ENCODE measurements around the gene FIBP. TPM values are rescaled to one million over a fixed set of nuclear protein-coding genes. Genes with fewer than 3 reads are reported as not detected.

The FIBP gene
- total RNA-seq = 122 and 222 TPM in 2 replicates

GRCh38 chr11:65888163-65888814, at the start of gene FIBP:
FIBP (minus strand) TSS chr11:65888471; CDS start chr11:65888418, 53 bp downstream.

DNA sequence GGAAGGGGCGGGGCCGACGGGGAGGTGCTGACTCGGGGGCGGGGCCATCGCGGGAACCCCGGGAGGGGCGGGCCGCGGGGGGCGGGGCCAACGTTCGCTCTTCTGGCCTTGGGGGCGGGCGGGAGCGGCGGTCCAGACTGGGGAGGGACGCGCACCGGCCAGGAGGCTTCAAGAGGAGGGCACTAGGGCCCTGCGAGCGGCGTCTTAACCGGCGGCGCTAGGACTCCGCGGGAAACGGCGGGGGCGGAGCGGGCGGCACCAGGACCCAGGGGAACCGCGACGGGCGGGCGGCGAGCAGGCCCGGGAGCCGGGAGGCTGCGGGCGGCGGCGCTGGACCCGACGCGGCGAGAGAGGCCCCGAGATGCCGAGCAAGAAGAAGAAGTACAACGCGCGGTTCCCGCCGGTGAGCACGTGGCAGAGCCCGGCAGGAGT, 30.9 kb upstream of the FIBP start, which contains the start of gene DRAP1:
TSS of gene DRAP1 (plus strand) at position 286 of the 432 bp plus-strand sequence. CDS start at position 362, 76 bp downstream.

GRCh38 chr11:65918211-65919140, 30.2 kb upstream of the FIBP start, which contains the start of gene C11orf68:
C11orf68 (minus strand) TSS chr11:65919062; CDS start chr11:65919031, 31 bp downstream.

DNA sequence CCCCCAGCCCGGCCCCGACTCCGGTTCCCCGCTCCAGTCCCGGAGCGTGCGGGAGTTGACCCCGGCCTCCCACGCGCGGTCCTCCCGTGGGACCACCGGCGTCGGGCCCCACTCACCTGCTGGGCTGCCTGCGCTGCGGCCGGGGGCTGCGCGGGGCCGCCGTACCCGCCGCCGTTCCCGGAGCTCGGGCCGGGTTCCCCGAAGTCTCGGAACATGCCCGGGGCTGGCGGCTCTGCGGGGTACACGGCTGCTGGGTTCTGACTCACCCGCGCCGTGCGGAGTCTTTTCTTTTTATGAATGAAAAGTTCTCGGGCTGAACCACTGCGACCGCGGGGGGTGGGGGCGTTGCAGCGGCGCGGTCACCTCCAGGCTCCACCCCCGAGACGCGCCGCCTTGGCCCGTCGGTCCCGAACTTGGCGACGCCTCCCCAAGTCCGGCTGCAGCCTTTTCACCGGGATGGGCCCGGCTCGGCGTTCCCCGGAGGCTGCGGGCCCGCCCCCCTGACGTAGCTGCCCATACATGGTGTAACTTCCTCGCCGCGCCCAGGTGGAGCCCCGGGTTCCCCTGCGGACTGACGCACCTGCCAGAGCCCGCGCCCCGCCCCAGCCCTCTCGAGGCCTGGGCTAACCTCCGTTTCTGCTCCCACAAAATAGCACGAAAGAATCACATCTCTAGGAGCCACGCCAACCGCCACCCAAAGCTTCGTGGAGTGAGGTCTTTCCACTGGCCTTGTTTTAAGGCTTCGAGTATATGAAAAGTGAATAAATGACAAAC, 12.0 kb upstream of the FIBP start, which contains the start of gene FOSL1:
TSS of gene FOSL1 (minus strand) at position 264 of the 774 bp plus-strand sequence. CDS start at position 215, 49 bp downstream.

DNA sequence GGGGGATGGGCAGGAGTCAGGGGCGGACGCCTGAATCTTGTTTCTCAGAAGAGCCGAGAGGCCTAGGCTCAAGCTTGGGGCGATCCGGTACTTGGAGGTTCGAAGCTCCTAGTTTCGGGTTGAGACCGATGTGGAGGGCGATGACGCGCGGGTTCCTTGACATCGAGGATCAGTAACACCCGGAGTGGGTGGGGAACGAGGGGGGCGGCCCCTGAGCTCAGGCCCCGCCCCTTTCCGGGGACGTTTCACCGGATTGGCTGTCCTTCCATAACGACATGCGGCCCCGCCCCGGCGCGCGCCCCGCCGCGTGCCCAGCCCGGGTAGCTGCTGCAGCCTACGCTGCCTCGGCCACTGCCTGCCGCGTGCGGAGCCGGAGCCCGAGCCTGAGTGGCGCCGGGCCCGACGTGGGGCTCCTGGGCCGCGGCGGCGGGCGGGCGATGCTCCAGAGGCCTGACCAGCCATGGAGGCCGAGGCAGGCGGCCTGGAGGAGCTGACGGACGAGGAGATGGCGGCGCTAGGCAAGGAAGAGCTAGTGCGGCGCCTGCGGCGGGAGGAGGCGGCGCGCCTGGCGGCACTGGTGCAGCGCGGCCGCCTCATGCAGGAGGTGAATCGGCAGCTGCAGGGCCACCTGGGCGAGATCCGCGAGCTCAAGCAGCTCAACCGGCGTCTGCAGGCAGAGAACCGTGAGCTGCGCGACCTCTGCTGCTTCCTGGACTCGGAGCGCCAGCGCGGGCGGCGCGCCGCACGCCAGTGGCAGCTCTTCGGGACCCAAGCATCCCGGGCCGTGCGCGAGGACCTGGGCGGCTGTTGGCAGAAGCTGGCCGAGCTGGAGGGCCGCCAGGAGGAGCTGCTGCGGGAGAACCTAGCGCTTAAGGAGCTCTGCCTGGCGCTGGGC, 2.3 kb upstream of the FIBP start, which contains the start of gene CCDC85B:
TSS of gene CCDC85B (plus strand) at position 350 of the 895 bp plus-strand sequence. CDS start at position 461, 111 bp downstream.

DNA sequence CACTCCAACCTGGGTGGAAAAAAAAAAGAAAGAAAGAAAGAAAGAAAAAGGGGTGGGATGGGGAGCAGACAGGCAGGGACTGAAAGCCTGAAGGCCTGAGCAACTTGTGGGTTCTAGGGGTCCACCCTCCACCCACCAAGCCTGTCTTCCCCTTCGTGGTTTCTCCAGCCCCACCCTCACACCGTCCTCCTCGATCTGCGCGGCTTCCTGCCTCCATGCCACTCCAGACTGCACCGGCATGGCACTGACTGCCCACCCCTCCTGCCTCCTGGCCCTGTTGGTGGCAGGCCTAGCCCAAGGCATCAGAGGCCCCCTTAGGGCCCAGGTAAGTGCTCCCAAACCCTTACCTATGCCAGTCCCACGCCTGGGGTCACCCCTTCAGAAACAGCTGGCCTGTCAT, 8.7 kb downstream of the FIBP start, which contains the start of gene CTSW:
TSS of gene CTSW (plus strand) at position 221 of the 400 bp plus-strand sequence. CDS start at position 239, 18 bp downstream.

DNA sequence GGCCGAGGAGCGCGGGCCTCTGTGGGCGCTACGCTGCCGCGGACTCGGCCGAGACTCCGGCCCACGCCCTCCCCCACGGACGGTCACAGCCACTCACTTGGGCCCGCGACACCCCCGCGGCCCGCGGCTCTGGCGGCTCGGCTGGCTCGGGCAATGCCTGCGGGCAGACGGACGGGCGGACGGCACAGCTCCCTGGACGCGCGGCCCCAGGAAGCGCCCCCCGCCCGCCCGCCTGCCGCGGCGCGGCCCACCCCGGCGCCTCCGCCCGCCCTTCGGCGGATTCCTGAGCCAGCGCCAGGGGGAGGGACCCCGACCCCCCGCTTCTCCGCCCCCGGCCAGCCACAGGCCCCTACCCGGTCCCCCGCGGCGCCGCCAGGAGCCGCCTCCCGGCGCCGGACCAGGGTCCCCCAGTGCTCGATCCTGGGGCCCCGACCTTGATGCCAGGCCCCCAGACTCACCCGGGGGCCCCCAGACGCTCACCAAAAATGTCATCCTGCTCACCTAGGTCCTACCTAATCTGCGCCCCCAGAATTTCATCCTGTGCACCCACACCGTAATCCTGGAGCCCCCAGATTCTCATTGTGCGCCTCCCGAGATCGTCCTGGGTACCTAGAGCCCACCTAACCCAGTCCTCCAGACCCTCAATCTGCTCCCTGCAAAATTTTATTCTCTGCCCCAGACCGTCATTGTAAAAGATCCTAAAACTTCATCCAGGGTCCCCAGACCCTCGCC, 15.5 kb downstream of the FIBP start, which contains the start of gene EFEMP2:
TSS of gene EFEMP2 (minus strand) at position 215 of the 732 bp plus-strand sequence. CDS start 446 bp downstream, outside the sequence.

DNA sequence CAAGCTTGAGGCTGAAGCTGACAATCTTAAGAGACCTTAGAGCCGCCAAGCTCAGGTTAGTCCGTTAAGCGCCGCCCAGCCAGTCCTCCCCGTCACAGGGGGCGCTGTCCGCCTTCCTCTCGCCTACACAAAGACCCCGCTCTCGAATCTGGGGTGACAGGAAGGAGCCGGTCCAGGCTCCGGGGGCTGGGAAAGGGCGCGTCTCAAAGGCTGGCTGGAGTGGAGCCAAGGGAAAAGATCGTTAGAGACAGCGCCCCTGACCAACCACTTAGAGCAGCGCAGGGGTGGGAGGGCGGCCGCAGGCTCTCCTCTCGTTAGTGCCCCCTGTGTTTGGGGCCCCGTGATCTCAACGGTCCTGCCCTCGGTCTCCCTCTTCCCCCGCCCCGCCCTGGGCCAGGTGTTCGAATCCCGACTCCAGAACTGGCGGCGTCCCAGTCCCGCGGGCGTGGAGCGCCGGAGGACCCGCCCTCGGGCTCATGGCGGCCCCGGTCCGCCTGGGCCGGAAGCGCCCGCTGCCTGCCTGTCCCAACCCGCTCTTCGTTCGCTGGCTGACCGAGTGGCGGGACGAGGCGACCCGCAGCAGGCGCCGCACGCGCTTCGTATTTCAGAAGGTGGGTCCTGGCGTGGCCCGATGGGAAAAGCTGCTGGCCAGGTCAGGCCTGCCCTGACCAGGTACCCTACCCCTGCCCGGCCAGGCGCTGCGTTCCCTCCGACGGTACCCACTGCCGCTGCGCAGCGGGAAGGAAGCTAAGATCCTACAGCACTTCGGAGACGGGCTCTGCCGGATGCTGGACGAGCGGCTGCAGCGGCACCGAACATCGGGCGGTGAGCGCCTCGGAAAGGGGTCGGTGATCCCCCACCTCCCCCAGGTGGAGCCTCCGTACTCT, 27.8 kb downstream of the FIBP start, which contains the start of gene MUS81:
TSS of gene MUS81 (plus strand) at position 156 of the 887 bp plus-strand sequence. CDS start at position 477, 321 bp downstream.

DNA sequence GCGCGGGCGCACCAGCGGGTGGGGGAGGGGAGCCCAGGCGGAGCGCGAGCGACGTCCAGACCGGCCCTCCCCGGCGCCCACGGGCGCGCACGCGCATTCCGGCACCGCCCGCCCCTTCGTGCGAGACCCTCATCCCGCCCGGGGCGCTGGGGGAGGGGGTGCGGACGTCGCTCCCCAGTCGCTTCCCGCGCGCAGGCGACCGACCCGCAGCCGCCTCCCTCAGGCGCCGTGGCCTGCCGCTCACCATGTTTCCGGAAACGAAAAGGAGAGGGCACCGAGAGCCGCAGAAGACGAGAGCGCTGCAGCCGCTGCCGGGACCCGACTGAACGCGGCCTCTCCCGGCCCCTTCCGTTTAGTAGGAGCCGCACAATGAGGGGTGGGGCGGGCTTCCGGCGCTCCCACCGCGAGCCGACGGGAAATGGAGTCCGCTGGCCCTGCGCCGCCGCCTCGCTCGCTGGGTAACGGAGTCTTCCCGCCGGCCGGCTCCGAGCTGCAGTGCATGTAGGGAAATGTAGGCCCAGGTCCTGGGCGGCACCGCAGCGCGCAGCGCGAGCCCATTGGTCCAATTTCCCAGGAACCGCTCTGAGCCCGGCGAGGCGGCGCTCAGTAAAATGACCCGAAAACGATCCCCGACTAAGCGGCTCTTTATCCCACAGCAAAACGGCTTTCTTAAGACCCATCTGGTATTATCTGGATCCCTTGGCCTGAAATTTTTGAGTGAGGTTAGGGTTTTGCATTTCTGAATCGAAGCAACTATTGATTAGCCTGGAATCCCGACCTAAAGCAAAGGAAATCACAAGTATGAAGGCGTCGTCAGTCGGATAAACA, 30.2 kb downstream of the FIBP start, which contains the start of gene CFL1:
TSS of gene CFL1 (minus strand) at position 328 of the 828 bp plus-strand sequence. CDS start at position 247, 81 bp downstream.

Other genes with a start within 250 kb of the FIBP start
- gene RELA, start 225.6 kb downstream of the FIBP start, total RNA-seq = 52.4 and 59.5 TPM in 2 replicates
- 39.3 and 44.3 TPM in 2 replicates for gene KAT5, start 176.2 kb downstream of the FIBP start, total RNA-seq
- 68.1 and 98.2 TPM in 2 replicates for gene RNASEH2C, start 167.7 kb downstream of the FIBP start, total RNA-seq
- 11.0 and 24.5 TPM in 2 replicates for gene AP5B1, start 107.5 kb downstream of the FIBP start, total RNA-seq
- gene OVOL1, start 101.4 kb downstream of the FIBP start, total RNA-seq = under 0.01 TPM in 1 of 2 replicates, not detected in the other
- gene SNX32, start 54.5 kb downstream of the FIBP start, total RNA-seq = 0.13 and 3.1 TPM in 2 replicates
- gene CFL1, start 30.3 kb downstream of the FIBP start, total RNA-seq = 940 and 1,907 TPM in 2 replicates
- 38.3 and 43.1 TPM in 2 replicates for gene MUS81, start 28.0 kb downstream of the FIBP start, total RNA-seq
- 127 and 206 TPM in 2 replicates for gene EFEMP2, start 15.7 kb downstream of the FIBP start, total RNA-seq
- gene CTSW, start 8.6 kb downstream of the FIBP start, total RNA-seq = not detected in 2 replicates
- gene CCDC85B, start 2.2 kb upstream of the FIBP start, total RNA-seq = 138 and 155 TPM in 2 replicates
- gene FOSL1, start 11.9 kb upstream of the FIBP start, total RNA-seq = 26.8 and 88.8 TPM in 2 replicates
- 20.0 and 36.6 TPM in 2 replicates for gene C11orf68, start 30.6 kb upstream of the FIBP start, total RNA-seq
- 125 and 209 TPM in 2 replicates for gene DRAP1, start 31.0 kb upstream of the FIBP start, total RNA-seq
- gene TSGA10IP, start 57.0 kb upstream of the FIBP start, total RNA-seq = not detected in 2 replicates
- gene SART1, start 73.3 kb upstream of the FIBP start, total RNA-seq = 27.7 and 41.0 TPM in 2 replicates
- 17.3 and 33.9 TPM in 2 replicates for gene EIF1AD, start 113.7 kb upstream of the FIBP start, total RNA-seq
- 49.9 and 112 TPM in 2 replicates for gene BANF1, start 114.0 kb upstream of the FIBP start, total RNA-seq
- 22.1 TPM in 1 of 2 replicates, not detected in the other for gene CST6, start 123.5 kb upstream of the FIBP start, total RNA-seq
- not detected in 2 replicates for gene CATSPER1, start 138.0 kb upstream of the FIBP start, total RNA-seq
- 0.91 and 1.8 TPM in 2 replicates for gene GAL3ST3, start 160.7 kb upstream of the FIBP start, total RNA-seq
- gene SF3B2, start 163.9 kb upstream of the FIBP start, total RNA-seq = 157 and 172 TPM in 2 replicates
- 22.9 and 26.6 TPM in 2 replicates for gene PACS1, start 181.8 kb upstream of the FIBP start, total RNA-seq

Data from epithelial cell of alveolus of lung (primary cell).